ENCODE measurements around the gene APBA2.

APBA2 gene

DNA sequence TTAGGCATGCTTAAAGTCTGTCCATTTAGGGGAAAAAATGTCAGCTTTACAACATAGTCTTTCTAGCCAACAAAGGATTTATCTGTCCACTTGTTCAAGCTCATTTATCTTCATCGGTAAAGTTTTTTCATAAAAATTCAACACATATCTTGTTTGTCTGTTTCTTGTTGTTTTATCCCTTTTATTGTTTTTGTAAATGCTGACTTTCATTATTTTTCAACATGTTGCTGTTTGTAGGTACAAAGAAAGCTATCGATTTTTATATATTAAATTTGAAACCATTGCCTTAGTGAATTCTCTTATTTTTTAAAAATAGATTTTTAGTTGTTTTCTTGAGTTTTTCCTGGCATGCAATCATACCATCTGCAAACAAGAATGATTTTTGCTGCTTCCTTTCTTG lies 198.1 kb downstream of the APBA2 start:
- Histone ChIP-seq H3K4me3 (ENCODE audit: insufficient read depth, low read depth, low read length, poor library complexity, severe bottlenecking) (no peak overlapping the region), H3K4me1 (ENCODE audit: control insufficient read depth, insufficient read depth, low read length, poor library complexity, severe bottlenecking) (no peaks in the 10 kb centered on the region), H3K27ac (ENCODE audit: insufficient read depth, low read length, poor library complexity, severe bottlenecking) (no peak overlapping the region), H3K27me3 (replicated peaks; ENCODE audit: control insufficient read depth, insufficient read depth, low read length, poor library complexity, severe bottlenecking) (no peaks in the 10 kb centered on the region), H3K9me3 (ENCODE audit: control insufficient read depth, low read length) (no peaks in the 10 kb centered on the region), H3K36me3 (ENCODE audit: control insufficient read depth, insufficient read depth, low read length) (no peaks in the 10 kb centered on the region)
- DNase-seq = no peak

- H3K27ac ChIP-seq (ENCODE audit: insufficient read depth, low read length, poor library complexity, severe bottlenecking) = no peak overlapping the region
Measured at GRCh38 chr15:29086001-29086400, 200.2 kb downstream of the APBA2 start.

GRCh38 chr15:29086891-29087290 lies 201.1 kb downstream of the APBA2 start:
- Histone ChIP-seq H3K36me3 (ENCODE audit: control insufficient read depth, insufficient read depth, low read length) (no peaks in the 10 kb centered on the region), H3K9me3 (ENCODE audit: control insufficient read depth, low read length) (no peaks in the 10 kb centered on the region), H3K27ac (ENCODE audit: insufficient read depth, low read length, poor library complexity, severe bottlenecking) (no peak overlapping the region), H3K4me1 (ENCODE audit: control insufficient read depth, insufficient read depth, low read length, poor library complexity, severe bottlenecking) (no peaks in the 10 kb centered on the region), H3K27me3 (replicated peaks; ENCODE audit: control insufficient read depth, insufficient read depth, low read length, poor library complexity, severe bottlenecking) (no peaks in the 10 kb centered on the region), H3K4me3 (ENCODE audit: insufficient read depth, low read depth, low read length, poor library complexity, severe bottlenecking) (no peak overlapping the region)
- no peak for DNase-seq

More at GRCh38 chr15:29086001-29086400, 200.2 kb downstream of the APBA2 start:
- Histone ChIP-seq H3K36me3 (ENCODE audit: control insufficient read depth, insufficient read depth, low read length) (no peaks in the 10 kb centered on the region), H3K4me1 (ENCODE audit: control insufficient read depth, insufficient read depth, low read length, poor library complexity, severe bottlenecking) (no peaks in the 10 kb centered on the region), H3K4me3 (ENCODE audit: insufficient read depth, low read depth, low read length, poor library complexity, severe bottlenecking) (no peak overlapping the region), H3K27me3 (replicated peaks; ENCODE audit: control insufficient read depth, insufficient read depth, low read length, poor library complexity, severe bottlenecking) (no peaks in the 10 kb centered on the region), H3K9me3 (ENCODE audit: control insufficient read depth, low read length) (no peaks in the 10 kb centered on the region)
- DNase-seq = no peak

DNA sequence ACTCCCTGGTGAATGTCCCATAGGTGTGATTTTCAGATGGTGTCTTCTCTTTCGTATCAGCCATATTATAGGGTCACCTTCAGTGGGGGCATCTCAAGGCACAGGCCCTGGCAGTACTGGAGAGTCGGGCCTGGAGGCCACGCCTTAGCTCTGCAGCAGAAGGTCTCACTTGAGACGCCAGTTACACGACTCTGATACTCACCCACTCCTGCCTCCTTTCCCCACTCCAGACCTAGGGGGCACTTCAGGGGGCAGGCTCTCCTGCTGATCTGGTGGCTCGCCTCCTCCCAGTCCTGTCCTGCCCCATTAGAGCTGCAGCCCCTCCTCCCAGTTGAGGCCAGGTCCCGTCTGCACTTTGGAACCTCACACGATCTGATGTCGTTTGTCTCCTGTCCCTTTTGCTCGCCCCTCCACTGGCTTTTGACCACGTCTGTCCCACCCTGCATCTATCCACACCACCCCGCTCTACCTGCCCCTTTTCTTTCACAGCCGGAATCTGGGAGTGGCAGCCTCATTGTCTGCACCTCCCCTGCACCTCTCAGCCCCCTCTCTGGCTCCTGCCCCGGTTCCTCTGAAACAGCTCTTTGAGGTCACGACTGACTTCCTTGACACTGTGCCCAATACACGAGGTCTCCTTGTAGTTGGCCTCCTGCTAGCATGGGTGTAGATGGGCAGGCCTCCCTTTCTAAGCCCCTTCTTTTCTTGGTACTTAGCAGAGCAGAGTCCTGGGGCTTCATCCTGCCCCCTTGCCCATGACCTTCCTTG lies 201.9 kb downstream of the APBA2 start:
- Histone ChIP-seq H3K27me3 (replicated peaks; ENCODE audit: control insufficient read depth, insufficient read depth, low read length, poor library complexity, severe bottlenecking) (no peaks in the 10 kb centered on the region), H3K4me1 (ENCODE audit: control insufficient read depth, insufficient read depth, low read length, poor library complexity, severe bottlenecking) (no peaks in the 10 kb centered on the region), H3K27ac (ENCODE audit: insufficient read depth, low read length, poor library complexity, severe bottlenecking) (no peak overlapping the region), H3K36me3 (ENCODE audit: control insufficient read depth, insufficient read depth, low read length) (no peaks in the 10 kb centered on the region), H3K9me3 (ENCODE audit: control insufficient read depth, low read length) (no peaks in the 10 kb centered on the region), H3K4me3 (ENCODE audit: insufficient read depth, low read depth, low read length, poor library complexity, severe bottlenecking) (no peak overlapping the region)
- DNase-seq = no peak

DNA sequence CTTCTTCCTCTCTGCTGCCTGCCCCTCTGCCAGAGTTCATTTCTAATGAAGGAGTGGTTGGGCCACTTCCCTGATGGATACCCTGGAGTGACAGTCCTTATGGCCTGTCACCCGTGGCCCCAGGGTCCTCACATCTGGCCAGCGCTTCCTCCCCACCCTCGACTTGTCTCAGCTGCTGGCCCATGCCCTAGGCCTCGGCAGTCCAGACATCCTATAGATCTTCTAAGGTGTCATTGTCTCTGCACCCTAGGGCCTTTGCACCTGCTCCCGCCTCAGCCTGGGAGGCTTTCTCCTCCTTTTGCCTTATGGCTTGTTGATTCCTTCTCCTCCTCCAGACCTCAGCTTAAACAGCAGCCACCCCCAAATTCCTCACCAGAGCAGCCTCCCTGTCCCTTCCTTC lies 202.9 kb downstream of the APBA2 start:
- H3K27ac ChIP-seq (ENCODE audit: insufficient read depth, low read length, poor library complexity, severe bottlenecking) = no peak overlapping the region
- no peak overlapping the region for H3K4me3 ChIP-seq (ENCODE audit: insufficient read depth, low read depth, low read length, poor library complexity, severe bottlenecking)
- no peak for DNase-seq

GRCh38 chr15:29089731-29090616 lies 204.2 kb downstream of the APBA2 start:
- H3K27ac ChIP-seq (ENCODE audit: insufficient read depth, low read length, poor library complexity, severe bottlenecking) = no peak overlapping the region
- DNase-seq = no peak
- H3K27me3 ChIP-seq (replicated peaks; ENCODE audit: control insufficient read depth, insufficient read depth, low read length, poor library complexity, severe bottlenecking) = no peaks in the 10 kb centered on the region
- no peaks in the 10 kb centered on the region for H3K4me1 ChIP-seq (ENCODE audit: control insufficient read depth, insufficient read depth, low read length, poor library complexity, severe bottlenecking)
- no peaks in the 10 kb centered on the region for H3K9me3 ChIP-seq (ENCODE audit: control insufficient read depth, low read length)
- H3K36me3 ChIP-seq (ENCODE audit: control insufficient read depth, insufficient read depth, low read length) = no peaks in the 10 kb centered on the region
- peak overlapping the region; percentile 19 for H3K4me3 ChIP-seq (ENCODE audit: insufficient read depth, low read depth, low read length, poor library complexity, severe bottlenecking)

More for the DNA sequence above, 202.9 kb downstream of the APBA2 start:
- Histone ChIP-seq H3K36me3 (ENCODE audit: control insufficient read depth, insufficient read depth, low read length) (no peaks in the 10 kb centered on the region), H3K9me3 (ENCODE audit: control insufficient read depth, low read length) (no peaks in the 10 kb centered on the region), H3K4me1 (ENCODE audit: control insufficient read depth, insufficient read depth, low read length, poor library complexity, severe bottlenecking) (no peaks in the 10 kb centered on the region), H3K27me3 (replicated peaks; ENCODE audit: control insufficient read depth, insufficient read depth, low read length, poor library complexity, severe bottlenecking) (no peaks in the 10 kb centered on the region)

DNA sequence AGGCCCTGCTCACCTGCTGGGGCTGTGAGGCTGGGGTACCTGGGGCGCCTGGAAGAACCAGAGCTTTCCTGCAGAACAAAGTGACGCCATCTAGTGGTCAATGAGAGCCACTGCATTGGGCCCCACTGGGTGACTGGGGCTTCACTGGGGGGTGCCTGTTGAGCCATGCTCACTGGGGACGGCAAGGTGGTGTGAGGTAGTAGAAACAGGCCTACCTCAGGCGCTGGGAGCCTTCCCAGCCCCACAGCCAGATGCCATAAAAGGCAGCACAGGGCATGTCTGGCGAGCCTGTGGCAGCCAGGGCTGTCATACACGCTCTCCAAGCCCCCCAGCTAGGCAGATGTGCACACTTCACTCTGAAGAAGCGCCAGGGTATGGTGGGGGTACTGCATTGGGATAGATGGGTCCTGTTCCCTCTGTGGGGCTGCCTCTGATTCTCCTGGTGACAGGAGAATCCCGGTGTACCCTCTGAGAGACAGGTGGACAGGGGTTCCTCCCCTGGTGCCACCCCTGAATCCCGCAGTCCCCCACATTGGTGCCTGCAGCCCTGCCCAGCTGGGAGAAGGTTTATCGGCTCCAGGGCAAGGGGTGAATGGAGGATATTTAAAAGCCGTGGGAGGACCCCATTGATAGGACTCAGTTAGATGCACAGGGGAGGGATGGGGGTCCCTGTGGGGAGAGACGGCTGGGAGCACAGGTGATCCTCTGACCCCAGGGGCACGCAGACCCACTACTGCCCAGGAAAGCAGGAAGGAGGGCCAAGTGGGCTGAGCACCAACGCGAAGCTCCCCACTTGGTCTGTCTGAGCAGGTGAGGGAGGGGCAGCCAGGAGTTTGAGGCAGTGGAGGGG lies 205.1 kb downstream of the APBA2 start:
- DNase-seq = peak in 1 of 3 donors; percentile 18
- Histone ChIP-seq H3K4me1 (ENCODE audit: control insufficient read depth, insufficient read depth, low read length, poor library complexity, severe bottlenecking) (no peaks in the 10 kb centered on the region), H3K27me3 (replicated peaks; ENCODE audit: control insufficient read depth, insufficient read depth, low read length, poor library complexity, severe bottlenecking) (no peaks in the 10 kb centered on the region), H3K4me3 (ENCODE audit: insufficient read depth, low read depth, low read length, poor library complexity, severe bottlenecking) (no peak overlapping the region), H3K9me3 (ENCODE audit: control insufficient read depth, low read length) (no peaks in the 10 kb centered on the region), H3K27ac (ENCODE audit: insufficient read depth, low read length, poor library complexity, severe bottlenecking) (no peak overlapping the region), H3K36me3 (ENCODE audit: control insufficient read depth, insufficient read depth, low read length) (no peaks in the 10 kb centered on the region)

DNA sequence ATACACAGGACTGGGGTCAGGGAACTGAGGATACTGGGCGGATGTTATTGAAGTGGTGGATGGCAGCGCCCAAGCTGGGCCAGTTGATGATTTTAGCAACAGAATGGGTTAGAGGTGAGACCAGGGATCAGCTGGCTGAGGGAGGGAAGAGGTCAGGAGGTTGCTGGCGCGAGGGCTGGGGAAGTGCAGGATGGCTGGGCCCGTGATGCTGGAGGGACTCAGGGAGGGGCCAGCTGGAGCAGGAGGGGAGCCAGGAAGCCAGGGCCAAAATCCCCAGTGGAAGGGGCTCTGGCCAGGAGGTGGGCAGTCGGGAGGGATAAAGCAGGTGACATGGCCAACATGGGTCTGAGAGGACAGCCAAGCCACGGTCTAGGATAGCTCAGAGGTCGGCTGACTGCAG lies 205.9 kb downstream of the APBA2 start:
- Histone ChIP-seq H3K4me3 (ENCODE audit: insufficient read depth, low read depth, low read length, poor library complexity, severe bottlenecking) (no peak overlapping the region), H3K9me3 (ENCODE audit: control insufficient read depth, low read length) (no peaks in the 10 kb centered on the region), H3K36me3 (ENCODE audit: control insufficient read depth, insufficient read depth, low read length) (no peaks in the 10 kb centered on the region), H3K4me1 (ENCODE audit: control insufficient read depth, insufficient read depth, low read length, poor library complexity, severe bottlenecking) (no peaks in the 10 kb centered on the region), H3K27ac (ENCODE audit: insufficient read depth, low read length, poor library complexity, severe bottlenecking) (no peak overlapping the region), H3K27me3 (replicated peaks; ENCODE audit: control insufficient read depth, insufficient read depth, low read length, poor library complexity, severe bottlenecking) (no peaks in the 10 kb centered on the region)
- no peak for DNase-seq

- no peak for DNase-seq
- H3K27ac ChIP-seq (ENCODE audit: insufficient read depth, low read length, poor library complexity, severe bottlenecking) = no peak overlapping the region
- no peak overlapping the region for H3K4me3 ChIP-seq (ENCODE audit: insufficient read depth, low read depth, low read length, poor library complexity, severe bottlenecking)
- H3K4me1 ChIP-seq (ENCODE audit: control insufficient read depth, insufficient read depth, low read length, poor library complexity, severe bottlenecking) = no peaks in the 10 kb centered on the region
- H3K27me3 ChIP-seq (replicated peaks; ENCODE audit: control insufficient read depth, insufficient read depth, low read length, poor library complexity, severe bottlenecking) = no peaks in the 10 kb centered on the region
- H3K36me3 ChIP-seq (ENCODE audit: control insufficient read depth, insufficient read depth, low read length) = no peaks in the 10 kb centered on the region
- H3K9me3 ChIP-seq (ENCODE audit: control insufficient read depth, low read length) = no peaks in the 10 kb centered on the region
Measured at GRCh38 chr15:29092376-29093064, 206.7 kb downstream of the APBA2 start.

Data from effector memory CD4-positive, alpha-beta T cell (primary cell).